KMS-11 (cell line): Measurements from ENCODE around the gene DNAH1.

ENCODE experiments used
- H2AFZ ChIP-seq: fragments of 200-600 bp; sonication (generic); 2 replicates; pipeline ENCODE4 v1.6.1; 2016; ENCODE audit warnings: antibody characterized with exemption, mixed run types, low read depth
- H3K27ac ChIP-seq: fragments of 200-600 bp; sonication (generic); 2 replicates; pipeline ENCODE4 v1.6.1; 2016; ENCODE audit warnings: mild to moderate bottlenecking, mixed run types
- H3K27me3 ChIP-seq: fragments of 200-600 bp; sonication (generic); 2 replicates; pipeline ENCODE4 v1.6.1; 2017; ENCODE audit warnings: mild to moderate bottlenecking, low read depth, mixed run types, moderate library complexity; ENCODE audit not compliant: insufficient read depth
- H3K36me3 ChIP-seq: fragments of 200-600 bp; sonication (generic); 2 replicates; pipeline ENCODE4 v1.6.1; 2017; ENCODE audit warnings: mild to moderate bottlenecking, mixed run types; ENCODE audit not compliant: insufficient read depth
- H3K4me1 ChIP-seq: fragments of 200-600 bp; sonication (generic); 2 replicates; pipeline ENCODE4 v1.6.1; 2016; ENCODE audit warnings: mild to moderate bottlenecking, low read depth, mixed run types; ENCODE audit not compliant: poor library complexity, severe bottlenecking
- H3K4me2 ChIP-seq: fragments of 200-600 bp; sonication (generic); 2 replicates; pipeline ENCODE4 v1.7.0; 2016; ENCODE audit warnings: mild to moderate bottlenecking, mixed run types
- H3K4me3 ChIP-seq: fragments of 200-600 bp; sonication (generic); IDR thresholded peaks from 2 replicates; pipeline ENCODE4 v1.6.1; 2017; ENCODE audit warnings: low read depth, low read length, mixed read lengths; ENCODE audit not compliant: insufficient read depth
- H3K79me2 ChIP-seq: fragments of 200-600 bp; sonication (generic); 2 replicates; pipeline ENCODE4 v1.6.1; 2016; ENCODE audit warnings: low read depth, mixed run types; ENCODE audit not compliant: insufficient read depth
- H3K9ac ChIP-seq: fragments of 200-600 bp; sonication (generic); 2 replicates; pipeline ENCODE4 v1.6.1; 2016; ENCODE audit warnings: mild to moderate bottlenecking, mixed run types
- H4K20me1 ChIP-seq: fragments of 200-600 bp; sonication (generic); 2 replicates; pipeline ENCODE4 v1.6.1; 2016; ENCODE audit warnings: mild to moderate bottlenecking, mixed run types; ENCODE audit not compliant: insufficient read depth
- TF ChIP-seq, protein P1 (sequence below): fragments of 200-600 bp; sonication (generic); conservative IDR thresholded peaks from 2 replicates; pipeline ENCODE4 v1.6.1; 2017; ENCODE audit warnings: low read depth, mild to moderate bottlenecking, antibody characterized with exemption, low read length, moderate library complexity, mixed read lengths

The DNAH1 gene

DNA sequence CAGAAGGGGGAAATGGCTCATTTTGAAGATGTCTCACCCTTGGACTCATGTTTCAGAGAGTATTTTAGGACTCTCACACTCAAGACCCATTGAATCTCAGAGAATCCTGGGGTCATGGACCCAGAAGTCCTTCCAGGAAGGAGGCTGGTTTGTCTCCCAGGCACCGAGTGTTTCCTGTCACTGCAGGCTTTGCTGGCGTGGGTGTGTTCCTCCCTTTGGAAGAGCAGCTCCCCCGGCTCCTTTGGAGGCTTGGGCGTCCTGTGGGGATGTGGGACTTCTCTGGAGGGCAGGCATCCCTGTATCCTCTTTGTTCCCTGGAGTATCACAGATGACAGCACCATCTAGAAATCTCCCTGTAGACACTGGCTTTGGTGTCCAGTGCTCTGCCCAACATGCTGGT is 40.0 kb downstream of the DNAH1 start:
- TF ChIP-seq, protein P1, sequence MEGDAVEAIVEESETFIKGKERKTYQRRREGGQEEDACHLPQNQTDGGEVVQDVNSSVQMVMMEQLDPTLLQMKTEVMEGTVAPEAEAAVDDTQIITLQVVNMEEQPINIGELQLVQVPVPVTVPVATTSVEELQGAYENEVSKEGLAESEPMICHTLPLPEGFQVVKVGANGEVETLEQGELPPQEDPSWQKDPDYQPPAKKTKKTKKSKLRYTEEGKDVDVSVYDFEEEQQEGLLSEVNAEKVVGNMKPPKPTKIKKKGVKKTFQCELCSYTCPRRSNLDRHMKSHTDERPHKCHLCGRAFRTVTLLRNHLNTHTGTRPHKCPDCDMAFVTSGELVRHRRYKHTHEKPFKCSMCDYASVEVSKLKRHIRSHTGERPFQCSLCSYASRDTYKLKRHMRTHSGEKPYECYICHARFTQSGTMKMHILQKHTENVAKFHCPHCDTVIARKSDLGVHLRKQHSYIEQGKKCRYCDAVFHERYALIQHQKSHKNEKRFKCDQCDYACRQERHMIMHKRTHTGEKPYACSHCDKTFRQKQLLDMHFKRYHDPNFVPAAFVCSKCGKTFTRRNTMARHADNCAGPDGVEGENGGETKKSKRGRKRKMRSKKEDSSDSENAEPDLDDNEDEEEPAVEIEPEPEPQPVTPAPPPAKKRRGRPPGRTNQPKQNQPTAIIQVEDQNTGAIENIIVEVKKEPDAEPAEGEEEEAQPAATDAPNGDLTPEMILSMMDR: no peak
- no peak overlapping the region for H3K9ac ChIP-seq
- H3K36me3 ChIP-seq: no peaks in the 10 kb centered on the region
- no peaks in the 10 kb centered on the region for H4K20me1 ChIP-seq
- H3K4me3 ChIP-seq: no peak overlapping the region
- H3K27ac ChIP-seq: no peak overlapping the region
- no peaks in the 10 kb centered on the region for H3K27me3 ChIP-seq
- H2AFZ ChIP-seq: no peak overlapping the region
- H3K79me2 ChIP-seq: no peaks in the 10 kb centered on the region
- H3K4me1 ChIP-seq: no peaks in the 10 kb centered on the region
- no peak overlapping the region for H3K4me2 ChIP-seq

DNA sequence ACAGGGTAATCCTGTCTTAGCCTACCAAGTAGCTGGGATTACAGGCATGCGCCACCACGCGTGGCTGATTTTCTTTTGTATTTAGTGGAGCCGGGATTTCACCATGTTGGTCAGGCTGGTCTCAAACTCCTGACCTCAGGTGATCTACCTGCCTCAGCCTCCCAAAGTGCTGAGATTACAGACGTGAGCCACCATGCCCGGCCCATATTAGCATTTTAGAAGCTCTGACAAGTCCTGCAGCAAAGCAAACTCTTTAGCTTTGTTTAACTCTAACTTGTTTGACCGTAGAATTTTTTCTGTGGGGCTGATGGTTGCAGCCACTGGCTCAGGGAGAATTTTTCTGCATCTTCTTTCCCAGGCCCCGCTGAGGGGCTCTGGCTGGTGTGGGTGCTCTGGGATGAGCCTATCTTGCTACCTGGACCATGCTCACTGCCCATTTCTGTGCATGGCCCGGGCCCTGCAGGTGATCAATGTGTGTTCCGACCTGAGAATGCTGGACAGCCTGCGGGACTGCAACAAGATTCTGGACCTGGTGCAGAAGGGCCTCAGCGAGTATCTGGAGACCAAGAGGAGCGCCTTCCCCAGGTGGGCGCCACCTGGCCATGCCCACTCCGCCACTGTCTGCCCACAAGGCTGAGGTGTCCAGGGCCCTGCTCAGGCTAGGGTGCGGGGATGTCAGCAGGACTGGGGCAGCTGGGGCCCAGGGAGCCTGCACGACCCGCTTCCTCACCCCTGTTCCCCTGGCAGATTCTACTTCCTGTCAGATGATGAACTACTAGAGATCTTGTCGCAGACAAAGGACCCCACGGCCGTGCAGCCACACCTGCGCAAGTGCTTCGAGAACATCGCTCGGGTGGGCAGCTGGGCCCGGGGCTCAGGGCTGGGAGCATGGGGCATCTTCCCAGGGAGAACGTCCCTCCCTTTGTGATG is 41.3 kb downstream of the DNAH1 start:
- Histone ChIP-seq H4K20me1 (no peaks in the 10 kb centered on the region), H3K9ac (no peak overlapping the region), H3K27me3 (no peaks in the 10 kb centered on the region), H3K4me1 (no peaks in the 10 kb centered on the region), H3K36me3 (no peaks in the 10 kb centered on the region), H3K79me2 (no peaks in the 10 kb centered on the region), H3K4me2 (no peak overlapping the region), H2AFZ (no peak overlapping the region), H3K27ac (no peak overlapping the region), H3K4me3 (no peak overlapping the region)
- TF ChIP-seq, protein P1: no peak

DNA sequence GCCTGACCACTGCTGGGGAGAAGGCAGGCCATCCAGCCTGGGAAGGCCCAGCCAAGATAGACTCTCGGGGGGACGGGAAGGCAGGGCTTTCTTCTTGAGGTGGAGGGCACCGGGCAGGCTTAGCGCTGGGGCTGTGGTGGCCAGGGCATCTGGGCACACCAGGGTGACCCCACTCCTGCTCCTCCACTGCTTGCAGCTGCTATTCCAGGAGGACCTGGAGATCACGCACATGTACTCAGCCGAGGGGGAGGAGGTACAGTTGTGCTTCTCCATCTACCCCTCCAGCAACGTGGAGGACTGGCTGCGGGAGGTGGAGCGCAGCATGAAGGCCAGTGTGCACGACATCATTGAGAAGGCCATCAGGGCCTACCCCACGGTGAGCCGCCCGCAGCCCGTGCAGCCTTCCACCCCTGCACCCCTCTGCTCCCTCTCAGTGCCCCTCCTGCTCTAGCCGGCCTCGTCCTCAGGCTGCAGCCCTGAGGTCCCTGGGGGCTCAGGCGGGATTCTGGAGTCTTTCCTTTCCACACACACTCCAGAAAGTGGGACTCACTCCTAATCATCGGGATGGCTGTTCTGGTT is 42.3 kb downstream of the DNAH1 start:
- H3K27me3 ChIP-seq: no peaks in the 10 kb centered on the region
- H3K79me2 ChIP-seq: no peaks in the 10 kb centered on the region

DNA sequence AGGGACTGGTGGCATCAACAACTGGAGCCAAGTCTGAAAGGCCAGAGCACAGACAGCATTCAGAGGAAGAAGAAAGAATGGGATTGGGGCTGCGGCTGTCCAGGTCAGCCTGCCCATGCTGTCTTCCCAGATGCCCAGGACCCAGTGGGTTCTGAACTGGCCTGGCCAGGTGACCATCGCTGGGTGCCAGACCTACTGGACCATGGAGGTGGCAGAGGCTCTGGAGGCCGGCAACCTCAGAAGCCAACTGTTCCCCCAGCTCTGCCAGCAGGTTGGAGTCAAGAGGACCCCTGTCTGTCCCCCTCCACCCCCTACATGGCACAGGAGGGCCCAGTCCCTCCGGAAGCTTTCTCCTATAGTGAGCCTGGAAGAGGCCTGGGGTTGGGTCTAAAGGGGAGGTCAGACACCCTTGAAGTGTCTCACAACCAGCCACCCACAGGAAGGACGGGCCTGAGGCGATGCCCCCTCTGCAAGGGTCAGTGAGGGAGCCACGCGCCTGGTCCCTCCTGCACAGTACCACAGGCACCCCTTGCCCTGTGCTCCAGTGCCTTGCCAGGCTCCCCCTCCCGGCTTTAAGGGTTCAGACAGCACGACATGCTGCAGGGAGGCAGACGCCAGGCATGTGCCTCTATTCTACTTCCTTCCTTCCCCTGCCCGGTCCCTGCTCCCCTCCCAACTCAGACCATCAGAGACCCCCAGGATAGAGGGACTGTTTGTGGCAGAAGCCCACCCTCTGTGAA is 43.2 kb downstream of the DNAH1 start:
- no peaks in the 10 kb centered on the region for H3K36me3 ChIP-seq
- H3K4me3 ChIP-seq: no peak overlapping the region
- no peak overlapping the region for H3K9ac ChIP-seq
- H3K4me1 ChIP-seq: no peaks in the 10 kb centered on the region
- TF ChIP-seq, protein P1: no peak
- no peak overlapping the region for H3K27ac ChIP-seq
- no peak overlapping the region for H3K4me2 ChIP-seq
- H3K27me3 ChIP-seq: no peaks in the 10 kb centered on the region
- H3K79me2 ChIP-seq: no peaks in the 10 kb centered on the region
- H2AFZ ChIP-seq: no peak overlapping the region
- no peaks in the 10 kb centered on the region for H4K20me1 ChIP-seq

More for the DNA sequence above, 42.3 kb downstream of the DNAH1 start:
- Histone ChIP-seq H3K4me1 (no peaks in the 10 kb centered on the region), H3K27ac (no peak overlapping the region), H3K4me2 (no peak overlapping the region), H2AFZ (no peak overlapping the region), H4K20me1 (no peaks in the 10 kb centered on the region), H3K9ac (no peak overlapping the region), H3K36me3 (no peaks in the 10 kb centered on the region), H3K4me3 (no peak overlapping the region)
- TF ChIP-seq, protein P1: no peak
